NK-92 (cell line): ENCODE results near the gene TPM1.

Experiments
- DNase-seq: peaks from one replicate; lab custom pipeline; 2025; ENCODE audit not compliant: unreplicated experiment; lab: John Stamatoyannopoulos, UW

Gene TPM1

GRCh38 chr15:63073497-63074172, 31.1 kb downstream of the TPM1 start:
- no peak for DNase-seq

GRCh38 chr15:63075015-63075983, 32.8 kb downstream of the TPM1 start:
- no peak for DNase-seq

- DNase-seq: no peak
Observed at GRCh38 chr15:63075984-63076713, 33.6 kb downstream of the TPM1 start.

GRCh38 chr15:63076714-63077046, 34.1 kb downstream of the TPM1 start:
- no peak for DNase-seq

GRCh38 chr15:63077952-63078351, 35.4 kb downstream of the TPM1 start:
- DNase-seq: no peak

GRCh38 chr15:63079947-63080626, 37.5 kb downstream of the TPM1 start:
- no peak for DNase-seq

- no peak for DNase-seq
Observed at GRCh38 chr15:63080634-63081250, 38.2 kb downstream of the TPM1 start.

- DNase-seq: no peak
Observed at GRCh38 chr15:63082366-63082765, 39.8 kb downstream of the TPM1 start.

- DNase-seq: no peak
Observed at GRCh38 chr15:63083044-63083443, 40.5 kb downstream of the TPM1 start.

- no peak for DNase-seq
Observed at GRCh38 chr15:63083541-63083940, 41.0 kb downstream of the TPM1 start.

GRCh38 chr15:63084806-63085205, 42.3 kb downstream of the TPM1 start:
- DNase-seq: no peak

GRCh38 chr15:63085289-63085688, 42.7 kb downstream of the TPM1 start:
- no peak for DNase-seq

- DNase-seq: no peak
Observed at GRCh38 chr15:63086271-63086670, 43.7 kb downstream of the TPM1 start.

- DNase-seq: no peak
Observed at GRCh38 chr15:63086947-63087346, 44.4 kb downstream of the TPM1 start.

- DNase-seq: no peak
Observed at GRCh38 chr15:63088533-63089245, 46.1 kb downstream of the TPM1 start.

- DNase-seq: no peak
Observed at GRCh38 chr15:63089260-63090043, 46.9 kb downstream of the TPM1 start.

- DNase-seq: no peak
Observed at GRCh38 chr15:63090472-63090871, 47.9 kb downstream of the TPM1 start.

GRCh38 chr15:63090887-63091286, 48.3 kb downstream of the TPM1 start:
- no peak for DNase-seq
